Mesodermal cell (in vitro differentiated cells): ENCODE data around the gene STKLD1.

Source experiments
- H3K27ac ChIP-seq: 2 replicates; pipeline ENCODE4 v1.7.0; 2013; ENCODE audit warnings: mild to moderate bottlenecking, low read depth, low read length, moderate library complexity; ENCODE audit not compliant: severe bottlenecking
- H3K36me3 ChIP-seq: 2 replicates; pipeline ENCODE4 v1.7.1; 2013; ENCODE audit warnings: mild to moderate bottlenecking, low read length, moderate library complexity; ENCODE audit not compliant: control insufficient read depth, insufficient read depth
- H3K4me1 ChIP-seq: one replicate; pipeline ENCODE4 v1.7.1; 2013; ENCODE audit warnings: mild to moderate bottlenecking, low read length; ENCODE audit not compliant: insufficient read depth, control insufficient read depth, poor library complexity, severe bottlenecking
- H3K4me3 ChIP-seq: 2 replicates; pipeline ENCODE4 v1.7.0; 2013; ENCODE audit warnings: low read length, control low read depth, mild to moderate bottlenecking; ENCODE audit not compliant: insufficient read depth, poor library complexity, severe bottlenecking; ENCODE audit errors: extremely low read depth
- H3K9me3 ChIP-seq: 2 replicates; pipeline ENCODE4 v1.7.1; 2013; ENCODE audit warnings: mild to moderate bottlenecking, low read length, moderate library complexity; ENCODE audit not compliant: control insufficient read depth
- WGBS, 2 experiments: methylation state at CpG; one replicate each; pipeline ENCODE4 v1.1.5; 2013; ENCODE audit warnings: missing lambda C conversion rate in 2 of 2; ENCODE audit not compliant: insufficient coverage in 2 of 2; 5-methylcytosine and 5-hydroxymethylcytosine counted together

STKLD1 gene

GRCh38 chr9:133377721-133378216, 1.6 kb downstream of the STKLD1 start:
- Histone ChIP-seq H3K27ac (no peak overlapping the region), H3K4me1 (no peaks in the 10 kb centered on the region), H3K4me3 (no peak overlapping the region), H3K36me3 (peaks cover 16% of the 10 kb centered on the region), H3K9me3 (no peaks in the 10 kb centered on the region)
- 38 to 60% methylated on average over 5 of the region's 6 CpGs for WGBS, 2 experiments

GRCh38 chr9:133378408-133378962, 2.3 kb downstream of the STKLD1 start:
- no peak overlapping the region for H3K27ac ChIP-seq
- peaks cover 9% of the 10 kb centered on the region for H3K36me3 ChIP-seq
- no peaks in the 10 kb centered on the region for H3K4me1 ChIP-seq
- no peak overlapping the region for H3K4me3 ChIP-seq
- no peaks in the 10 kb centered on the region for H3K9me3 ChIP-seq
- WGBS, 2 experiments, result 80% methylated on average over 1 of the region's 1 CpG; no CpG with 5 or more reads in 1 of the 2 experiments

GRCh38 chr9:133379153-133380086, 3.3 kb downstream of the STKLD1 start:
- Histone ChIP-seq H3K9me3 (no peaks in the 10 kb centered on the region), H3K4me3 (no peak overlapping the region), H3K27ac (no peak overlapping the region), H3K4me1 (no peaks in the 10 kb centered on the region), H3K36me3 (no peaks in the 10 kb centered on the region)
- 83 to 85% methylated on average over 8 of the region's 14 CpGs for WGBS, 2 experiments

- Histone ChIP-seq H3K4me1 (no peaks in the 10 kb centered on the region), H3K4me3 (no peak overlapping the region), H3K27ac (no peak overlapping the region), H3K36me3 (no peaks in the 10 kb centered on the region), H3K9me3 (no peaks in the 10 kb centered on the region)
- WGBS, 2 experiments, result 82 to 100% methylated on average over 1 to 2 of the region's 4 CpGs
Measured at GRCh38 chr9:133380734-133381133, 4.6 kb downstream of the STKLD1 start.

- Histone ChIP-seq H3K9me3 (no peaks in the 10 kb centered on the region), H3K4me1 (no peaks in the 10 kb centered on the region), H3K27ac (no peak overlapping the region), H3K36me3 (no peaks in the 10 kb centered on the region), H3K4me3 (no peak overlapping the region)
- WGBS, 2 experiments, result 84 to 86% methylated on average over 4 of the region's 4 CpGs
Measured at GRCh38 chr9:133382507-133383141, 6.5 kb downstream of the STKLD1 start.

- 90 to 100% methylated on average over 2 to 3 of the region's 3 CpGs for WGBS, 2 experiments
- Histone ChIP-seq H3K4me1 (no peaks in the 10 kb centered on the region), H3K27ac (no peak overlapping the region), H3K36me3 (no peaks in the 10 kb centered on the region), H3K9me3 (no peaks in the 10 kb centered on the region), H3K4me3 (no peak overlapping the region)
Measured at GRCh38 chr9:133383438-133383837, 7.3 kb downstream of the STKLD1 start.

- Histone ChIP-seq H3K27ac (no peak overlapping the region), H3K4me3 (no peak overlapping the region), H3K9me3 (no peaks in the 10 kb centered on the region), H3K36me3 (no peaks in the 10 kb centered on the region), H3K4me1 (no peaks in the 10 kb centered on the region)
- WGBS, 2 experiments, result 93 to 95% methylated on average over 15 to 17 of the region's 17 CpGs
Measured at GRCh38 chr9:133384736-133385321, 8.7 kb downstream of the STKLD1 start.

- H3K27ac ChIP-seq, result no peak overlapping the region
- H3K9me3 ChIP-seq, result peaks cover 2% of the 10 kb centered on the region
- H3K36me3 ChIP-seq, result no peaks in the 10 kb centered on the region
- no peaks in the 10 kb centered on the region for H3K4me1 ChIP-seq
- WGBS, 2 experiments, result 80 to 88% methylated on average over 13 to 14 of the region's 14 CpGs
- no peak overlapping the region for H3K4me3 ChIP-seq
Measured at GRCh38 chr9:133385452-133385851, 9.3 kb downstream of the STKLD1 start.

GRCh38 chr9:133386338-133386737, 10.2 kb downstream of the STKLD1 start:
- H3K27ac ChIP-seq, result no peak overlapping the region
- no peak overlapping the region for H3K4me3 ChIP-seq
- H3K36me3 ChIP-seq, result no peaks in the 10 kb centered on the region
- H3K9me3 ChIP-seq, result peaks cover 4% of the 10 kb centered on the region
- H3K4me1 ChIP-seq, result no peaks in the 10 kb centered on the region
- 92 to 93% methylated on average over 6 to 13 of the region's 13 CpGs for WGBS, 2 experiments

- Histone ChIP-seq H3K9me3 (peaks cover 4% of the 10 kb centered on the region), H3K36me3 (no peaks in the 10 kb centered on the region), H3K4me1 (no peaks in the 10 kb centered on the region), H3K4me3 (no peak overlapping the region), H3K27ac (no peak overlapping the region)
- 89 to 90% methylated on average over 8 to 9 of the region's 9 CpGs for WGBS, 2 experiments
Measured at GRCh38 chr9:133387680-133388079, 11.5 kb downstream of the STKLD1 start.
